Smooth muscle cell (in vitro differentiated cells): ENCODE measurements around the gene OR4X1. TPM values are rescaled to one million over a fixed set of nuclear protein-coding genes. Genes with fewer than 3 reads are reported as not detected.

Source experiments
- DNase-seq: peaks from one replicate; lab custom pipeline; 2025; ENCODE audit not compliant: unreplicated experiment; lab: John Stamatoyannopoulos, UW
- H2AFZ ChIP-seq: fragments of 200-600 bp; sonication (generic); 2 replicates; pipeline ENCODE4 v1.6.0; 2016; ENCODE audit warnings: antibody characterized with exemption, low read depth, mild to moderate bottlenecking
- H3F3A ChIP-seq: fragments of 200-600 bp; sonication (generic); 2 replicates; pipeline ENCODE4 v1.6.0; 2017; ENCODE audit warnings: antibody characterized with exemption, low read depth
- H3K27ac ChIP-seq: fragments of 200-600 bp; sonication (generic); 2 replicates; pipeline ENCODE4 v1.5.1; 2016; ENCODE audit warnings: low read depth, mild to moderate bottlenecking
- H3K27me3 ChIP-seq: fragments of 200-600 bp; sonication (generic); 2 replicates; pipeline ENCODE4 v1.6.1; 2016; ENCODE audit warnings: low read depth, mild to moderate bottlenecking
- H3K36me3 ChIP-seq: fragments of 200-600 bp; sonication (generic); 2 replicates; pipeline ENCODE4 v1.5.1; 2016; ENCODE audit warnings: low read depth
- H3K4me1 ChIP-seq: fragments of 200-600 bp; sonication (generic); 2 replicates; pipeline ENCODE4 v1.5.1; 2016; ENCODE audit warnings: low read depth
- H3K4me2 ChIP-seq: fragments of 200-600 bp; sonication (generic); 2 replicates; pipeline ENCODE4 v1.6.0; 2016; ENCODE audit warnings: mild to moderate bottlenecking
- H3K4me3 ChIP-seq: fragments of 200-600 bp; sonication (generic); 2 replicates; pipeline ENCODE4 v1.5.1; 2016; ENCODE audit warnings: mild to moderate bottlenecking
- H3K79me2 ChIP-seq: fragments of 200-600 bp; sonication (generic); 2 replicates; pipeline ENCODE4 v1.6.0; 2016; ENCODE audit warnings: low read depth, mild to moderate bottlenecking
- H3K9ac ChIP-seq: fragments of 200-600 bp; sonication (generic); 2 replicates; pipeline ENCODE4 v1.6.0; 2016; ENCODE audit warnings: low read depth
- H3K9me3 ChIP-seq: fragments of 200-600 bp; sonication (generic); replicated peaks from 2 replicates; pipeline ENCODE4 v1.5.1; 2016; ENCODE audit warnings: low read depth
- H4K20me1 ChIP-seq: fragments of 200-600 bp; sonication (generic); 2 replicates; pipeline ENCODE4 v1.6.0; 2016; ENCODE audit warnings: low read depth
- CTCF ChIP-seq: fragments of 200-600 bp; sonication (generic); IDR thresholded peaks from 2 replicates; pipeline ENCODE4 v1.5.1; 2017; ENCODE audit warnings: borderline replicate concordance, mild to moderate bottlenecking, antibody characterized with exemption; ENCODE audit not compliant: insufficient read depth, poor library complexity, severe bottlenecking
- WGBS: methylation state at CpG from one replicate; pipeline ENCODE4 v1.1.7; 2016; ENCODE audit warnings: low lambda C conversion rate; 5-methylcytosine and 5-hydroxymethylcytosine counted together
- polyA plus RNA-seq: library from polyadenylated mRNA; unstranded; fragments of >200 nt; fragmentation: Nextera tagmentation; extraction: Ambion mirVana; gene quantifications from 2 replicates; pipeline ENCODE4 v1.2.1, GENCODE V29; 2016
- total RNA-seq: library from RNA; depleted of rRNA; stranded (reverse); fragments of >200 nt; gene quantifications from 2 replicates; pipeline ENCODE4 v1.2.3, GENCODE V29; 2014

Gene OR4X1
- total and polyA plus RNA-seq, 2 experiments from 2014 or later: not detected

DNA sequence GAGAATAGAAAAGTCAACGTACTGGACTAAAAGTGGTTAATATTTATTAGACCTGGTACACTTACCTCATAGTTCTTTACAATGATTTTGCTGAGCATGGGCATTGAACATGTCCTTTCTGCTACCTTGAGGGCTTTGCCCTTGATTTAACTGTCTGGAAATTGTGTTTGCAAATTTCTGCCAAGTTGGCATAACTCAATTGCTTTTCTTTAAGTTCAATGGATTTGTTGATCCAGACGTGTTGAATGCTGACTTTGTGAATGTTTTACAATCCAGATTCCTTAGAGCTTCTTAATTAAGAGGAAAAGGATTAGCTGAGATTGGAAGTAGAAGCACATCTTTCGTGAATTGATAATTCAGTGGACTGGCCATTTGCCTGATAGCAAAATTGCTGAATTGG, 25.9 kb upstream of the OR4X1 start:
- no peaks in the 10 kb centered on the region for H3K4me1 ChIP-seq
- no peak for TF ChIP-seq CTCF
- H3K79me2 ChIP-seq: no peaks in the 10 kb centered on the region
- no peak overlapping the region for H3K9ac ChIP-seq
- no peak overlapping the region for H2AFZ ChIP-seq
- H4K20me1 ChIP-seq: no peaks in the 10 kb centered on the region
- peaks cover 8% of the 10 kb centered on the region for H3K9me3 ChIP-seq
- H3K27ac ChIP-seq: no peak overlapping the region
- H3F3A ChIP-seq: no peaks in the 10 kb centered on the region
- H3K27me3 ChIP-seq: no peaks in the 10 kb centered on the region
- no peak for DNase-seq
- no peaks in the 10 kb centered on the region for H3K36me3 ChIP-seq
- WGBS: 50% methylated on average over 3 of the region's 3 CpGs
- no peak overlapping the region for H3K4me3 ChIP-seq
- no peak overlapping the region for H3K4me2 ChIP-seq

DNA sequence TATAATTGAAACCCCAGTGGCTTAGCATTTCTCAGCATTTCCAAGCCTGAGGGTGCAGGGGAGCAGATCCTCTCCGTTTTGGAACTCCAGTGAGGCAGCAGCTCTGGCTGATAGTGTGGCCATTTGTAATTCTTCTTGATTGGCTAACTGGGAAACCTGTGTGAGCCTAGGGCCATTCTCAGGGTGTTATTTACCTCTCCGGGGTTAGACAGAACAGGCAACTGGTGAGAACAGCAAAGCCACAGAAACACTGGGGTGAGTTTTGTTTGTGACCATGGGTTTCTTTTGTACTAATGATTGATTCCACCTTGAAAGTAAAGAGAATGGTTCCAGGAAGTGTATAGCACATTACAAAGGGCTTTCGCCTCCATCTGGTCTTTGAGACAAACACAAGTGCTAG, 21.2 kb upstream of the OR4X1 start:
- H3F3A ChIP-seq: no peaks in the 10 kb centered on the region
- no peaks in the 10 kb centered on the region for H3K79me2 ChIP-seq
- H3K9ac ChIP-seq: no peak overlapping the region
- H3K4me3 ChIP-seq: no peak overlapping the region
- H4K20me1 ChIP-seq: no peaks in the 10 kb centered on the region
- H3K4me2 ChIP-seq: no peak overlapping the region
- no peak overlapping the region for H3K27ac ChIP-seq
- no peaks in the 10 kb centered on the region for H3K36me3 ChIP-seq
- no peak for TF ChIP-seq CTCF
- H2AFZ ChIP-seq: no peak overlapping the region
- DNase-seq: no peak
- H3K4me1 ChIP-seq: no peaks in the 10 kb centered on the region
- 69% methylated on average over 3 of the region's 3 CpGs for WGBS
- H3K9me3 ChIP-seq: peaks cover 9% of the 10 kb centered on the region
- H3K27me3 ChIP-seq: no peaks in the 10 kb centered on the region

GRCh38 chr11:48244804-48245203, 18.9 kb upstream of the OR4X1 start, which contains the start of gene OR4X2:
OR4X2 (plus strand) TSS chr11:48245104; CDS start chr11:48245104, 0 bp downstream.
- Histone ChIP-seq H3F3A (no peaks in the 10 kb centered on the region), H3K36me3 (no peaks in the 10 kb centered on the region), H3K9ac (no peak within 1 kb of the TSS), H3K4me3 (no peak within 1 kb of the TSS), H4K20me1 (no peaks in the 10 kb centered on the region), H3K27ac (no peak within 1 kb of the TSS), H3K79me2 (no peaks in the 10 kb centered on the region), H3K27me3 (no peaks in the 10 kb centered on the region), H3K4me2 (no peak within 1 kb of the TSS), H3K9me3 (peaks cover 17% of the 10 kb centered on the region), H3K4me1 (no peaks in the 10 kb centered on the region), H2AFZ (no peak within 1 kb of the TSS)
- DNase-seq: no peak
- no peak for TF ChIP-seq CTCF

DNA sequence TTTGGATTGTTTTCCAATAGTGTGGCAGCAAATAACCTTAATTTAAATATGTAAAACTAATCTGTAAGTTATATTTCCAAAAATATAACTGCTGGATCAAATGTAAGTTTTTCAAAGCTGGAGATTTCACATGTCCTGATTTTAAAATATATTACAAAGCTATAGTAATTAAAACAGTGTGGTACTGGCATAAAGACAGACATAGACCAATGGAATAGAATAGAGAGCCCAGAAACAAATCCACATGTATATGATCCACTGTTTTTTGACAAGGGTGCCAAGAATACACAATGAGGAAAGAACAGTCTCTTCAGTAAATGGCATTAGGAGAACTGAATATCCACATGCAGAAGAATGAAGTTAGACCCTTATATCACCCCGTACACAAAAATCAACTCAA, 14.8 kb upstream of the OR4X1 start:
- Histone ChIP-seq H2AFZ (no peak overlapping the region), H3K4me3 (no peak overlapping the region), H3K27ac (no peak overlapping the region), H3K36me3 (no peaks in the 10 kb centered on the region), H3K27me3 (no peaks in the 10 kb centered on the region), H3K4me2 (no peak overlapping the region), H3K79me2 (no peaks in the 10 kb centered on the region), H3K9ac (no peak overlapping the region), H3F3A (no peaks in the 10 kb centered on the region), H3K9me3 (peaks cover 15% of the 10 kb centered on the region), H3K4me1 (no peaks in the 10 kb centered on the region), H4K20me1 (no peaks in the 10 kb centered on the region)
- WGBS: 91% methylated on average over 1 of the region's 1 CpG
- DNase-seq: no peak
- no peak for TF ChIP-seq CTCF
